H9 (cell line): ENCODE data around the gene RNF125. TPM values are rescaled to one million over a fixed set of nuclear protein-coding genes. Genes with fewer than 3 reads are reported as not detected.

Experiments
- DNase-seq: peaks from one replicate; pipeline ENCODE4 v3.0.0-alpha.2; 2017
- H2AFZ ChIP-seq: one replicate; pipeline ENCODE4 v1.6.1; 2013; ENCODE audit warnings: mild to moderate bottlenecking, low read length, control low read depth, moderate library complexity
- H2AK5ac ChIP-seq: 2 replicates; pipeline ENCODE4 v1.6.1; 2013; ENCODE audit warnings: low read length, control low read depth, mixed read lengths; ENCODE audit not compliant: insufficient read length
- H2BK120ac ChIP-seq: one replicate; pipeline ENCODE4 v1.6.1; 2013; ENCODE audit warnings: low read depth, mild to moderate bottlenecking, low read length, control low read depth, inconsistent platforms; ENCODE audit not compliant: poor library complexity, severe bottlenecking
- H2BK12ac ChIP-seq: 2 replicates; pipeline ENCODE4 v1.6.1; 2013; ENCODE audit warnings: low read length, control low read depth, mixed read lengths, low read depth; ENCODE audit not compliant: insufficient read length
- H2BK15ac ChIP-seq: 2 replicates; pipeline ENCODE4 v1.6.1; 2013; ENCODE audit warnings: low read depth, low read length, control low read depth
- H2BK20ac ChIP-seq: one replicate; pipeline ENCODE4 v1.6.1; 2013; ENCODE audit warnings: low read depth, mild to moderate bottlenecking, low read length, control low read depth, inconsistent platforms; ENCODE audit not compliant: poor library complexity, severe bottlenecking
- H2BK5ac ChIP-seq: 2 replicates; pipeline ENCODE4 v1.6.1; 2013; ENCODE audit warnings: low read length, control low read depth, mixed read lengths; ENCODE audit not compliant: insufficient read length
- H3K14ac ChIP-seq: 2 replicates; pipeline ENCODE4 v1.6.1; 2013; ENCODE audit warnings: low read length, control low read depth; ENCODE audit not compliant: insufficient read depth
- H3K18ac ChIP-seq: 2 replicates; pipeline ENCODE4 v1.6.1; 2013; ENCODE audit warnings: low read depth, mild to moderate bottlenecking, mixed read lengths, low read length, control low read depth; ENCODE audit not compliant: insufficient read length
- H3K23ac ChIP-seq: 2 replicates; pipeline ENCODE4 v1.6.1; 2013; ENCODE audit warnings: low read length, control low read depth, mixed read lengths, low read depth; ENCODE audit not compliant: insufficient read length
- H3K23me2 ChIP-seq: 2 replicates; pipeline ENCODE4 v1.6.1; 2013; ENCODE audit warnings: low read depth, mild to moderate bottlenecking, mixed read lengths, low read length, control low read depth; ENCODE audit not compliant: insufficient read length, poor library complexity, severe bottlenecking
- H3K27ac ChIP-seq: 2 replicates; pipeline ENCODE4 v1.5.1; 2013; ENCODE audit warnings: low read length, control low read depth, mixed read lengths, low read depth; ENCODE audit not compliant: insufficient read length
- H3K27me3 ChIP-seq: 2 replicates; pipeline ENCODE4 v1.6.1; 2013; ENCODE audit warnings: low read length, control low read depth, inconsistent platforms; ENCODE audit not compliant: insufficient read depth
- H3K4ac ChIP-seq: 2 replicates; pipeline ENCODE4 v1.6.1; 2013; ENCODE audit warnings: low read depth, mild to moderate bottlenecking, control low read depth, inconsistent platforms, low read length, moderate library complexity
- H3K4me1 ChIP-seq: 2 replicates; pipeline ENCODE4 v1.6.1; 2013; ENCODE audit warnings: low read length, control low read depth, inconsistent platforms; ENCODE audit not compliant: insufficient read depth
- H3K4me2 ChIP-seq: 2 replicates; pipeline ENCODE4 v1.6.1; 2013; ENCODE audit warnings: low read length, control low read depth, mixed read lengths; ENCODE audit not compliant: insufficient read length, insufficient read depth
- H3K56ac ChIP-seq: 2 replicates; pipeline ENCODE4 v1.6.1; 2013; ENCODE audit warnings: low read depth, mild to moderate bottlenecking, mixed read lengths, low read length, control low read depth; ENCODE audit not compliant: insufficient read length
- H3K79me1 ChIP-seq: 2 replicates; pipeline ENCODE4 v1.6.1; 2013; ENCODE audit warnings: low read depth, mild to moderate bottlenecking, moderate library complexity, low read length, control low read depth, inconsistent platforms; ENCODE audit not compliant: insufficient read depth, poor library complexity, severe bottlenecking
- H3K79me2 ChIP-seq: 2 replicates; pipeline ENCODE4 v1.6.1; 2013; ENCODE audit warnings: low read length, control low read depth, inconsistent platforms; ENCODE audit not compliant: insufficient read depth
- H3K9ac ChIP-seq: 2 replicates; pipeline ENCODE4 v1.6.1; 2013; ENCODE audit warnings: low read length, control low read depth, mixed read lengths; ENCODE audit not compliant: insufficient read length; ENCODE audit errors: extremely low read depth
- H3K9me3 ChIP-seq: one replicate; pipeline ENCODE4 v1.6.1; 2013; ENCODE audit warnings: low read depth, low read length, inconsistent platforms; ENCODE audit not compliant: control insufficient read depth
- H3T11ph ChIP-seq: one replicate; pipeline ENCODE4 v1.6.1; 2013; ENCODE audit warnings: mild to moderate bottlenecking, low read length, control low read depth, inconsistent platforms
- H4K20me1 ChIP-seq: one replicate; pipeline ENCODE4 v1.6.1; 2013; ENCODE audit not compliant: control insufficient read depth, insufficient read length, insufficient read depth
- H4K5ac ChIP-seq: 2 replicates; pipeline ENCODE4 v1.6.1; 2013; ENCODE audit warnings: low read depth, mild to moderate bottlenecking, mixed read lengths, low read length, control low read depth; ENCODE audit not compliant: insufficient read length
- H4K8ac ChIP-seq: replicated peaks from 2 replicates; pipeline ENCODE4 v1.6.1; 2013; ENCODE audit warnings: low read length, control low read depth, mixed read lengths, low read depth; ENCODE audit not compliant: insufficient read length
- H4K91ac ChIP-seq: 2 replicates; pipeline ENCODE4 v1.6.1; 2013; ENCODE audit warnings: low read depth, mild to moderate bottlenecking, moderate library complexity, mixed read lengths, low read length, control low read depth; ENCODE audit not compliant: insufficient read length
- H3K27ac Mint-ChIP-seq, 3 experiments: 2 replicates in 2 of 3; 3 replicates in 1 of 3; pipeline ENCODE4 v1.8.0; 2020 to 2021; ENCODE audit warnings: mixed read lengths in 3 of 3, mild to moderate bottlenecking in 1 of 3, moderate library complexity in 1 of 3
- H3K27me3 Mint-ChIP-seq: 2 replicates; pipeline ENCODE4 v1.8.0; 2021; ENCODE audit warnings: low read depth, mild to moderate bottlenecking, moderate library complexity, mixed read lengths
- H3K36me3 Mint-ChIP-seq, 3 experiments: 2 replicates in 2 of 3; 3 replicates in 1 of 3; pipeline ENCODE4 v1.8.0; 2020 to 2021; ENCODE audit warnings: low read depth in 3 of 3, mixed read lengths in 3 of 3; ENCODE audit not compliant: insufficient read depth in 1 of 3
- H3K4me1 Mint-ChIP-seq, 2 experiments: 2 replicates each; pipeline ENCODE4 v1.8.0; 2020; ENCODE audit warnings: mixed read lengths in 2 of 2
- H3K4me3 Mint-ChIP-seq, 2 experiments: 2 replicates in 1 of 2; 3 replicates in 1 of 2; pipeline ENCODE4 v1.8.0; 2020 to 2021; ENCODE audit warnings: mild to moderate bottlenecking in 2 of 2, mixed read lengths in 2 of 2, moderate library complexity in 1 of 2
- H3K9me3 Mint-ChIP-seq, 2 experiments: 2 replicates in 1 of 2; 3 replicates in 1 of 2; pipeline ENCODE4 v1.8.0; 2020; ENCODE audit warnings: mild to moderate bottlenecking in 2 of 2, mixed read lengths in 2 of 2, moderate library complexity in 1 of 2
- WGBS: extraction: QIAGEN DNeasy Blood & Tissue Kit; methylation state at CpG from one replicate; pipeline ENCODE4 v1.1.7; 2013; ENCODE audit warnings: missing lambda C conversion rate, low lambda C conversion rate, mixed read lengths; ENCODE audit not compliant: insufficient read length; ENCODE audit errors: extremely low coverage; 5-methylcytosine and 5-hydroxymethylcytosine counted together
- total RNA-seq: library from RNA; stranded (reverse); gene quantifications from 2 replicates; pipeline ENCODE4 v1.2.1, GENCODE V29; 2021
- TF ChIP-seq, protein P1 (sequence below): fragments of 200-600 bp; sonication (generic); conservative IDR thresholded peaks from 3 replicates; pipeline ENCODE4 v1.8.0; 2021; ENCODE audit warnings: antibody characterized with exemption, mild to moderate bottlenecking

Gene RNF125
- total RNA-seq, 1 experiment from 2014 or later, result 8.3 TPM

DNA sequence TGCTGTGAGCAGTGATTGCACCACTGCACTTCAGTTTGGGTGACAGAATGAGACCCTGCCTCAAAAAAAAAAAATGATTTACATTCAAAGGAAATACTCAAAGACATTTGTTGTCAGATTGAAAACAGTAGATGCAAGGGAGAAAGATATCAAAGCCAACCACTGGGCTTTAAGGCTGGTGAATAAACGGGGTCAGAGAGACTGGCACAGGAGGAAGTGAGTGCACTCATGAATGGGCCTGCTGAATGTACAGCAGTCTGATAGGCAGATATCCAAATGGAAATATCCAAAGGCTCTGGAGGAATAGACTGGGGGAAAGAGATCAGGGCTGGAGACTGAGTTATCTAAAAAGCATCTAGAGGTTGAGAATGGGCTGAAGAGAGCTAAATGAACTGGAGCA lies 10.9 kb downstream of the RNF125 start:
- H4K91ac ChIP-seq, result no peak overlapping the region
- no peak overlapping the region for H3K4me2 ChIP-seq
- TF ChIP-seq, protein P1, sequence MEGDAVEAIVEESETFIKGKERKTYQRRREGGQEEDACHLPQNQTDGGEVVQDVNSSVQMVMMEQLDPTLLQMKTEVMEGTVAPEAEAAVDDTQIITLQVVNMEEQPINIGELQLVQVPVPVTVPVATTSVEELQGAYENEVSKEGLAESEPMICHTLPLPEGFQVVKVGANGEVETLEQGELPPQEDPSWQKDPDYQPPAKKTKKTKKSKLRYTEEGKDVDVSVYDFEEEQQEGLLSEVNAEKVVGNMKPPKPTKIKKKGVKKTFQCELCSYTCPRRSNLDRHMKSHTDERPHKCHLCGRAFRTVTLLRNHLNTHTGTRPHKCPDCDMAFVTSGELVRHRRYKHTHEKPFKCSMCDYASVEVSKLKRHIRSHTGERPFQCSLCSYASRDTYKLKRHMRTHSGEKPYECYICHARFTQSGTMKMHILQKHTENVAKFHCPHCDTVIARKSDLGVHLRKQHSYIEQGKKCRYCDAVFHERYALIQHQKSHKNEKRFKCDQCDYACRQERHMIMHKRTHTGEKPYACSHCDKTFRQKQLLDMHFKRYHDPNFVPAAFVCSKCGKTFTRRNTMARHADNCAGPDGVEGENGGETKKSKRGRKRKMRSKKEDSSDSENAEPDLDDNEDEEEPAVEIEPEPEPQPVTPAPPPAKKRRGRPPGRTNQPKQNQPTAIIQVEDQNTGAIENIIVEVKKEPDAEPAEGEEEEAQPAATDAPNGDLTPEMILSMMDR, result no peak
- H4K8ac ChIP-seq, result no peak overlapping the region
- DNase-seq, result no peak
- no peaks in the 10 kb centered on the region for H3K9me3 ChIP-seq
- no peaks in the 10 kb centered on the region; a peak in 3 of 7 replicates for H3K36me3 Mint-ChIP-seq
- no peak overlapping the region for H3K56ac ChIP-seq
- no peak overlapping the region for H3T11ph ChIP-seq
- no peak overlapping the region for H3K4ac ChIP-seq
- no CpG with 5 or more reads among the region's 1 CpG for WGBS
- H4K5ac ChIP-seq, result no peak overlapping the region
- H3K9me3 Mint-ChIP-seq, result no peaks in the 10 kb centered on the region
- H2BK5ac ChIP-seq, result no peak overlapping the region
- H3K4me1 ChIP-seq, result no peaks in the 10 kb centered on the region
- H3K79me2 ChIP-seq, result no peaks in the 10 kb centered on the region
- no peak overlapping the region for H2BK20ac ChIP-seq
- H3K14ac ChIP-seq, result no peak overlapping the region
- H3K27ac ChIP-seq, result no peak overlapping the region
- H3K18ac ChIP-seq, result no peak overlapping the region
- no peaks in the 10 kb centered on the region for H3K23me2 ChIP-seq
- H3K27me3 Mint-ChIP-seq, result no peaks in the 10 kb centered on the region
- no peak overlapping the region for H3K23ac ChIP-seq
- no peak overlapping the region for H3K9ac ChIP-seq
- H2BK120ac ChIP-seq, result no peak overlapping the region
- H2BK15ac ChIP-seq, result no peak overlapping the region
- no peak overlapping the region for H2AK5ac ChIP-seq
- H3K27ac Mint-ChIP-seq, result peak overlapping the region in 2 of 3 experiments; percentile 3 to 55; a peak in 2 of 7 replicates
- H3K79me1 ChIP-seq, result no peaks in the 10 kb centered on the region
- H3K4me1 Mint-ChIP-seq, result peaks cover 9 to 10% of the 10 kb centered on the region in 2 experiments
- H2AFZ ChIP-seq, result no peak overlapping the region
- no peaks in the 10 kb centered on the region for H3K27me3 ChIP-seq
- no peaks in the 10 kb centered on the region for H4K20me1 ChIP-seq
- no peak overlapping the region for H3K4me3 Mint-ChIP-seq
- no peak overlapping the region for H2BK12ac ChIP-seq
